Duodenal mucosa (tissue), 2 donors: Measurements from ENCODE around the gene NAXE.
"Not testable (repeated sequence)": the region's sequence is repeated elsewhere in the genome, so short reads cannot be mapped to it uniquely, and the experiment has no call there.

Source experiments
- H3K27ac ChIP-seq: one replicate; pipeline ENCODE4 v1.7.0; 2013; ENCODE audit warnings: low read depth, low read length
- H3K27me3 ChIP-seq, 2 donors: one replicate each; pipeline ENCODE4 v1.7.0; 2013; ENCODE audit warnings: low read length in 2 of 2, control low read depth in 1 of 2; ENCODE audit not compliant: insufficient read depth in 2 of 2, control insufficient read depth in 1 of 2
- H3K36me3 ChIP-seq, 2 donors: one replicate each; pipeline ENCODE4 v1.7.0; 2013; ENCODE audit warnings: low read length in 2 of 2, control low read depth in 1 of 2; ENCODE audit not compliant: insufficient read depth in 2 of 2, control insufficient read depth in 1 of 2
- H3K4me1 ChIP-seq, 2 donors: one replicate each; pipeline ENCODE4 v1.7.0; 2013; ENCODE audit warnings: low read length in 2 of 2, control low read depth in 1 of 2; ENCODE audit not compliant: insufficient read depth in 2 of 2, control insufficient read depth in 1 of 2
- H3K4me3 ChIP-seq, 2 donors: one replicate each; pipeline ENCODE4 v1.7.0; 2013; ENCODE audit warnings: low read length in 2 of 2, low read depth in 1 of 2
- H3K9ac ChIP-seq, 2 donors: one replicate each; pipeline ENCODE4 v1.7.0; 2013; ENCODE audit warnings: low read length in 2 of 2, low read depth in 1 of 2
- H3K9me3 ChIP-seq, 2 donors: one replicate each; pipeline ENCODE4 v1.7.0; 2013; ENCODE audit warnings: low read length in 2 of 2, control low read depth in 1 of 2; ENCODE audit not compliant: control insufficient read depth in 1 of 2

Gene NAXE

GRCh38 chr1:156629823-156630449 is 38.4 kb downstream of the NAXE start:
- H3K27ac ChIP-seq: no peak overlapping the region
- H3K4me3 ChIP-seq: no peak overlapping the region
- no peaks in the 10 kb centered on the region for H3K9me3 ChIP-seq
- no peak overlapping the region for H3K9ac ChIP-seq
- H3K4me1 ChIP-seq: peaks cover 10 to 17% of the 10 kb centered on the region in 2 donors
- H3K36me3 ChIP-seq: no peaks in the 10 kb centered on the region
- peaks cover 26 to 31% of the 10 kb centered on the region in 2 donors for H3K27me3 ChIP-seq

GRCh38 chr1:156631152-156631551 is 39.6 kb downstream of the NAXE start:
- not testable (repeated sequence) for H3K27ac ChIP-seq, H3K4me1 ChIP-seq, H3K4me3 ChIP-seq, H3K9ac ChIP-seq, H3K36me3 ChIP-seq, H3K9me3 ChIP-seq
- peaks cover 15 to 19% of the 10 kb centered on the region in 2 donors for H3K27me3 ChIP-seq

DNA sequence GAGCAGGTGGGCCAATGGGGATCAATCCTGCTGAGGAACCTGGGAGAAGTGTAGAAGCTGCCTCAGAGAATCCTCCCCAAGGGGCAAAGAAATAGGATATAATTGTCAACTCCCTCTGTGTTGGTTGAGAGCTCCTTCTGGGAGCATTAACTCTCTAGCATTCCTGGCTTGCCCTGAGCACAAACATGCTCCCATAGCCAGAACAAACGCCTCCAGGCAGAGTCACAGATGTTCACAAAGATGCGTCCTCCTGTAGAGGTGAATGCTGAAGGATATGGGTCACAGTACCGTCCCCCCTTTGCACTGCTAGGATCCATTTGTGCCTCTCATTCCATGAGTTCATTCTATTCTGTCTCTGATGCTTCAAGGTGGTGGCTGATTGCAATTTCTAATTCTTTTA is 40.8 kb downstream of the NAXE start:
- peaks cover 12 to 16% of the 10 kb centered on the region in 2 donors for H3K27me3 ChIP-seq
- H3K36me3 ChIP-seq: no peaks in the 10 kb centered on the region
- no peak overlapping the region for H3K27ac ChIP-seq
- no peak overlapping the region for H3K9ac ChIP-seq
- no peak overlapping the region for H3K4me3 ChIP-seq
- H3K4me1 ChIP-seq: no peaks in the 10 kb centered on the region
- H3K9me3 ChIP-seq: no peaks in the 10 kb centered on the region

- Histone ChIP-seq H3K27me3 (peaks cover 39 to 43% of the 10 kb centered on the region in 2 donors), H3K9me3 (no peaks in the 10 kb centered on the region), H3K4me1 (peaks cover 0 to 19% of the 10 kb centered on the region in 2 donors), H3K36me3 (no peaks in the 10 kb centered on the region), H3K27ac (no peak overlapping the region), H3K4me3 (no peak overlapping the region), H3K9ac (no peak overlapping the region)
These were observed 46.8 kb downstream of the NAXE start for GRCh38 chr1:156638189-156638985.

GRCh38 chr1:156639601-156640101 is 48.1 kb downstream of the NAXE start:
- Histone ChIP-seq H3K9ac (no peak overlapping the region), H3K27ac (no peak overlapping the region), H3K36me3 (peaks cover 0 to 7% of the 10 kb centered on the region in 2 donors), H3K4me3 (no peak overlapping the region), H3K9me3 (no peaks in the 10 kb centered on the region), H3K27me3 (peaks cover 34 to 40% of the 10 kb centered on the region in 2 donors), H3K4me1 (peaks cover 0 to 25% of the 10 kb centered on the region in 2 donors)

DNA sequence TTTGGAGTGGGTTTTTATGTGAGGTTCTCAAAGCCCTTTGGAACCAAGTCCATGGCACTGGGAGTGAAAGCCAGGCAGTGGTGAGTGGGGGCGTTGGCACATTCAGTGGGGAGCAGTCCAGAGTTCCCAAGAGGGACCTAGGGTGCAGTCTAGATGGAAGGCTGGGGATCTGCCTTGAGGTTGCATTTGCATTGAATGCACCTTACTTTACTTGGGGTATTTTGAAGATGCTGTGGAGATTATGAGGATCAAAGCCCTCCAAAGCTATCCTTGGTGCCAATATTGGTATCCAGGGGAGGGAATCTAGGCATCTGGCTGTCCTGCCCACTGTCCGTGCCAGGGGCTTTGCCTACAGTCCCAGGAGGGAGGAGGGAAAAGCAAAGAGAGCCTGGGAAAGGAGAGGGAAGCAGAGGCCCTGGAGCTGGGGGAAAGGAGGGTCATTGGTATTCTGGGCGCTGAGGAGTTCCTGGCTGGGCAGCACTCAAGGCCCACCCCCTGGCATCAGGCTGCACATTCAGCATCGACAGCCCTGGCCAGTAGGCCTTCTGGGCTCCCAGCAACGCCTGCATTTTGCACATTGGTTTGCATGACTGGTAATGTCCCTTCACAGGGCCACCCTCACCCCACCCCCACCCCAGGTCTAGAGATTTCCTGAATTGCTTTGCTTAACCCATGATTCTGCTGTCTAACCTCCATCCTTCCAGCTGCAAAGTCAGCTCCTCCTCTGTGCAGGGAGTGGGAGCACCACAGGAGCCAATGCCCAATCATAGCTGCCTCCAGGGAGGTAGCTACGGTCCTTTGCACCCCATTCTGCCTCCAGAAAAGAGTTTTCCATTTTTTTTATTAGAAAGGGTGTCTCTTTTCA is 49.5 kb downstream of the NAXE start:
- Histone ChIP-seq H3K4me1 (peaks cover 0 to 25% of the 10 kb centered on the region in 2 donors), H3K27me3 (peaks cover 32 to 40% of the 10 kb centered on the region in 2 donors), H3K27ac (no peak overlapping the region), H3K4me3 (no peak overlapping the region), H3K36me3 (peaks cover 0 to 9% of the 10 kb centered on the region in 2 donors), H3K9ac (no peak overlapping the region), H3K9me3 (no peaks in the 10 kb centered on the region)

GRCh38 chr1:156641761-156642264 is 50.2 kb downstream of the NAXE start, which contains the start of gene BCAN:
BCAN (plus strand) TSS chr1:156642117; CDS start chr1:156646055, 3,938 bp downstream.
- Histone ChIP-seq H3K4me3 (no peak within 1 kb of the TSS), H3K27me3 (peaks cover 32 to 36% of the 10 kb centered on the region in 2 donors), H3K9ac (no peak within 1 kb of the TSS), H3K36me3 (peaks cover 0 to 9% of the 10 kb centered on the region in 2 donors), H3K9me3 (no peaks in the 10 kb centered on the region), H3K4me1 (peaks cover 0 to 25% of the 10 kb centered on the region in 2 donors), H3K27ac (no peak within 1 kb of the TSS)

GRCh38 chr1:156642265-156643048 is 50.9 kb downstream of the NAXE start:
- Histone ChIP-seq H3K4me1 (peaks cover 0 to 25% of the 10 kb centered on the region in 2 donors), H3K27me3 (peaks cover 32 to 40% of the 10 kb centered on the region in 2 donors), H3K36me3 (peaks cover 0 to 9% of the 10 kb centered on the region in 2 donors), H3K27ac (no peak overlapping the region), H3K4me3 (no peak overlapping the region), H3K9me3 (no peaks in the 10 kb centered on the region), H3K9ac (no peak overlapping the region)
